Measurements from ENCODE around the gene ABCA4.

GRCh38 chr1:94027721-94028515 lies 93.0 kb downstream of the ABCA4 start:
- TF ChIP-seq CTCF (IDR thresholded peaks at IDR 0.05) (no peak), POLR2A (IDR thresholded peaks at IDR 0.05) (no peak)
